ENCODE data around the gene RAB6B. TPM values are rescaled to one million over a fixed set of nuclear protein-coding genes. Genes with fewer than 3 reads are reported as not detected.

Gene RAB6B
- total RNA-seq, 1 donor, result 0.72 TPM

- DNase-seq (ENCODE audit: insufficient read length, low spot score, missing footprints), result no peak
- H3K36me3 ChIP-seq (ENCODE audit: insufficient read depth, low read length), result peaks cover 23% of the 10 kb centered on the region
- H2AFZ ChIP-seq (ENCODE audit: low read length), result no peak overlapping the region
- no peak overlapping the region for H3K27ac ChIP-seq (ENCODE audit: low read depth, low read length)
- no peaks in the 10 kb centered on the region for H3K27me3 ChIP-seq (ENCODE audit: insufficient read depth, low read length)
- no peaks in the 10 kb centered on the region for H3K4me1 ChIP-seq (ENCODE audit: insufficient read depth, low read length)
- H3K9me3 ChIP-seq (ENCODE audit: low read depth, low read length), result no peaks in the 10 kb centered on the region
- H4K20me1 ChIP-seq (ENCODE audit: insufficient read depth, low read length), result peaks cover 10% of the 10 kb centered on the region
- TF ChIP-seq, protein P1, sequence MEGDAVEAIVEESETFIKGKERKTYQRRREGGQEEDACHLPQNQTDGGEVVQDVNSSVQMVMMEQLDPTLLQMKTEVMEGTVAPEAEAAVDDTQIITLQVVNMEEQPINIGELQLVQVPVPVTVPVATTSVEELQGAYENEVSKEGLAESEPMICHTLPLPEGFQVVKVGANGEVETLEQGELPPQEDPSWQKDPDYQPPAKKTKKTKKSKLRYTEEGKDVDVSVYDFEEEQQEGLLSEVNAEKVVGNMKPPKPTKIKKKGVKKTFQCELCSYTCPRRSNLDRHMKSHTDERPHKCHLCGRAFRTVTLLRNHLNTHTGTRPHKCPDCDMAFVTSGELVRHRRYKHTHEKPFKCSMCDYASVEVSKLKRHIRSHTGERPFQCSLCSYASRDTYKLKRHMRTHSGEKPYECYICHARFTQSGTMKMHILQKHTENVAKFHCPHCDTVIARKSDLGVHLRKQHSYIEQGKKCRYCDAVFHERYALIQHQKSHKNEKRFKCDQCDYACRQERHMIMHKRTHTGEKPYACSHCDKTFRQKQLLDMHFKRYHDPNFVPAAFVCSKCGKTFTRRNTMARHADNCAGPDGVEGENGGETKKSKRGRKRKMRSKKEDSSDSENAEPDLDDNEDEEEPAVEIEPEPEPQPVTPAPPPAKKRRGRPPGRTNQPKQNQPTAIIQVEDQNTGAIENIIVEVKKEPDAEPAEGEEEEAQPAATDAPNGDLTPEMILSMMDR (IDR thresholded peaks at IDR 0.05; ENCODE audit: extremely low read depth, low read depth, low read length), result no peak
- H3K79me2 ChIP-seq (ENCODE audit: insufficient read depth, low read length), result peaks cover 1% of the 10 kb centered on the region
- no peak overlapping the region for H3K4me2 ChIP-seq (ENCODE audit: insufficient read depth, low read length)
- H3K4me3 ChIP-seq (ENCODE audit: insufficient read depth, low read length), result no peak overlapping the region
Measured at GRCh38 chr3:133827136-133827535, 68.5 kb downstream of the RAB6B start.

DNA sequence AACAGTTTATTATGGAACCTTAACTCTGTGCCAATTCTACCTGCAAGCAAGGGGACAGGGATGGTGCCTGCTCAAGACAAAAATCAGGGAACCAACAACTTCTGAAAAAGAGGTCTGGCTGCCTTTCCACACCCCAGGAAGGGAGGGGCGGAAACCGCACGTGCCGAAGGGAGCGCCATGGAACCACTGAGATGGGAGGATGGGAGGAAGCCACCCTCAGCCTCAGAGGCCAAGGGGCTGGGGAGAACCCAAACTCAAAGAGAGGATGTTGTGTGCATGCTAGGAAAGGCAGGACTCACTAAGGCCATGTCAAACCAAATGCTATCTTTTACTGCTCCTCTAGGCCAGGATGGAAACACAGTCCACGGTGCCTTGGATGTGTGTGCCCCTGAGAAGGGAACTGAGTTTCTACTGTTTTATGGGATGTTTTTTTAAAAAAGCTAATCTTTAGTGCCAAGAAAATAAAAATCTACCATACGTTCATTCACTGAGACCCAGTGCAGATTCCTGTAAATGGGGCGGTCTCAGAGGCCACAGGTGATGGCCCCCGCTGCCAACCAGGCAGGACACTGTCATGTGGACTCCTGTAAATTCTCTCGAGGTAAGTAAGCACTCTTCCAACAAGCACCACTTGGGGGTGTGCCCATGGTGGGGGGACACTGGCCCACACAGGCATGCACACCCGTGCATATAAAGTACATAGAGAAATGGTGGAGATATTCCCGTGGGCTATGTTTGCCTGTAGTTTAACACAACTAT lies 69.5 kb downstream of the RAB6B start:
- Histone ChIP-seq H3K4me3 (ENCODE audit: insufficient read depth, low read length) (no peak overlapping the region), H3K36me3 (ENCODE audit: insufficient read depth, low read length) (peaks cover 33% of the 10 kb centered on the region), H4K20me1 (ENCODE audit: insufficient read depth, low read length) (peaks cover 20% of the 10 kb centered on the region), H3K4me1 (ENCODE audit: insufficient read depth, low read length) (peaks cover 8% of the 10 kb centered on the region), H3K4me2 (ENCODE audit: insufficient read depth, low read length) (no peak overlapping the region), H3K9me3 (ENCODE audit: low read depth, low read length) (no peaks in the 10 kb centered on the region), H3K79me2 (ENCODE audit: insufficient read depth, low read length) (peaks cover 4% of the 10 kb centered on the region), H2AFZ (ENCODE audit: low read length) (no peak overlapping the region), H3K27me3 (ENCODE audit: insufficient read depth, low read length) (no peaks in the 10 kb centered on the region), H3K27ac (ENCODE audit: low read depth, low read length) (no peak overlapping the region)
- TF ChIP-seq, protein P1 (IDR thresholded peaks at IDR 0.05; ENCODE audit: extremely low read depth, low read depth, low read length), result no peak
- no peak for DNase-seq (ENCODE audit: insufficient read length, low spot score, missing footprints)

DNA sequence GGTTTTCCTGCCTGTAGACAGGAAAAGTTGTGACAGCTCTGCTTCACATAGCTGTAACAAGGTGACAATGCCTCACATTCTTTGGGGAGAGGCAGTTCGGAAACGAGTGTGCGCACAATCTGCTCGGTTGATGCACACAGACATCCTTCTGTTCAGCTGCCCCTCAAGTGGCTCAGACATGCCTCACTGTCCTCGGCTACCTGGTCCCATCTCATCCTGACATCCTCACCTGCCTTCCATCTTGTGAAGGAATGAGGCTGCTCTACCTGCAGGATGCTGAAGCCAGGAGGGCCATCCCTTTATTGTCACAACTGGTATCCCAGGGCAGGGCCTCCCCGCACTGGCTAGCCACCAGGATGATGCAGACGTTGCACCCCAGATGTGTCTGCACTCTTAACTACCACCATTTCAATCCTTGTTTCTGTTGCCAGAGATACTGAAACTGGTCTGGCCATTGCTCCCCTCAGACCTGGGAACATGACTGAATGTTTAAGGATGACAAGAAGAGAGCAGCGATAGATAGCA lies 70.7 kb downstream of the RAB6B start:
- TF ChIP-seq, protein P1 (IDR thresholded peaks at IDR 0.05; ENCODE audit: extremely low read depth, low read depth, low read length), result no peak
- no peak for DNase-seq (ENCODE audit: insufficient read length, low spot score, missing footprints)
- Histone ChIP-seq H3K4me3 (ENCODE audit: insufficient read depth, low read length) (no peak overlapping the region), H3K27ac (ENCODE audit: low read depth, low read length) (no peak overlapping the region), H3K36me3 (ENCODE audit: insufficient read depth, low read length) (peaks cover 44% of the 10 kb centered on the region), H2AFZ (ENCODE audit: low read length) (no peak overlapping the region), H3K27me3 (ENCODE audit: insufficient read depth, low read length) (no peaks in the 10 kb centered on the region), H3K9me3 (ENCODE audit: low read depth, low read length) (no peaks in the 10 kb centered on the region), H3K4me2 (ENCODE audit: insufficient read depth, low read length) (no peak overlapping the region), H4K20me1 (ENCODE audit: insufficient read depth, low read length) (peaks cover 23% of the 10 kb centered on the region), H3K4me1 (ENCODE audit: insufficient read depth, low read length) (peaks cover 8% of the 10 kb centered on the region), H3K79me2 (ENCODE audit: insufficient read depth, low read length) (peaks cover 4% of the 10 kb centered on the region)

Data from osteoblast (primary cell).